K562 (cell line): ENCODE measurements around the gene TMEM205. TPM values are rescaled to one million over a fixed set of nuclear protein-coding genes. Genes with fewer than 3 reads are reported as not detected.

Experiments used
- ATAC-seq: fragments of 200-7000 bp; cut with Tn5 transposase; 3 replicates; pipeline ENCODE4 v1.9.1; 2020; ENCODE audit warnings: moderate library complexity
- BruUV-seq: library from RNA; stranded (reverse); fragments of 400-500 nt; replicated peaks from 2 replicates; lab custom pipeline; 2021; lab: Mats Ljungman, UMichigan
- CTCF ChIA-PET: fragments of 300-600 bp; formaldehyde crosslinking; extraction: SDS; loops from one replicate; lab custom pipeline; 2021; ENCODE audit warnings: low intra/inter-chr PET ratio; lab: Yijun Ruan, JAX
- POLR2A ChIA-PET: fragments of 300-600, 350-650 bp; sonication (Branson Sonifier 250); formaldehyde crosslinking; extraction: SDS; loops from one replicate; lab custom pipeline; 2021; ENCODE audit warnings: antibody characterized with exemption, inconsistent platforms; lab: Yijun Ruan, JAX
- DNase-seq, 4 experiments: peaks; one replicate each; pipeline versions ENCODE4 v3.0.0 to v3.0.0-alpha.2; 2011 to 2018; ENCODE audit warnings: low spot score in 3 of 4, mixed read lengths in 3 of 4; ENCODE audit errors: extremely low read depth in 1 of 4
- FAIRE-seq: peaks from 2 replicates; lab custom pipeline; 2011; peaks lifted over from hg19 to GRCh38; lab: Jason Lieb, UNC
- H2AFZ ChIP-seq: 2 replicates; pipeline ENCODE4 v1.6.0; 2011; ENCODE audit warnings: low read depth, low read length, control low read depth, inconsistent platforms
- H3K27ac ChIP-seq: fragments of 200-600 bp; 3 replicates; pipeline ENCODE4 v1.8.0; 2011; ENCODE audit warnings: low read depth, mild to moderate bottlenecking, control low read depth, inconsistent platforms, low read length, moderate library complexity, mixed read lengths; ENCODE audit errors: extremely low read depth
- H3K27me3 ChIP-seq, 2 experiments: fragments of 300-600 bp in 1 of 2; 2 replicates in 1 of 2; 3 replicates in 1 of 2; pipeline versions ENCODE4 v1.6.0 to v1.8.0; 2011; ENCODE audit warnings: inconsistent platforms in 2 of 2, low read length in 2 of 2, mild to moderate bottlenecking in 1 of 2, mixed read lengths in 1 of 2, moderate library complexity in 1 of 2; ENCODE audit not compliant: control insufficient read depth in 2 of 2, insufficient read depth in 2 of 2
- H3K36me3 ChIP-seq: fragments of 300-600 bp; 3 replicates; pipeline ENCODE4 v1.8.0; 2011; ENCODE audit warnings: mild to moderate bottlenecking, low read length, inconsistent platforms; ENCODE audit not compliant: control insufficient read depth, insufficient read depth
- H3K4me1 ChIP-seq, 2 experiments: fragments of 200-600 bp in 1 of 2; replicated peaks in 1 of 2; 2 replicates in 1 of 2; 3 replicates in 1 of 2; pipeline versions ENCODE4 v1.5.1 to v1.8.0; 2011; ENCODE audit warnings: inconsistent platforms in 2 of 2, low read length in 2 of 2, mild to moderate bottlenecking in 1 of 2, mixed read lengths in 1 of 2, moderate library complexity in 1 of 2; ENCODE audit not compliant: control insufficient read depth in 2 of 2, insufficient read depth in 2 of 2
- H3K4me2 ChIP-seq: 2 replicates; pipeline ENCODE4 v1.6.1; 2011; ENCODE audit warnings: low read length, control low read depth, inconsistent platforms, mixed read lengths; ENCODE audit not compliant: insufficient read depth
- H3K4me3 ChIP-seq: fragments of 200-600 bp; sonication (generic), shearing (Covaris generic); 2 replicates; pipeline ENCODE4 v1.5.1; 2016; ENCODE audit warnings: control low read depth, inconsistent platforms
- H3K79me2 ChIP-seq: fragments of 200-600 bp; 3 replicates; pipeline ENCODE4 v1.8.0; 2011; ENCODE audit warnings: low read length, inconsistent platforms; ENCODE audit not compliant: control insufficient read depth, insufficient read depth
- H3K9ac ChIP-seq, 2 experiments: 2 replicates each; pipeline versions ENCODE4 v1.6.0 to v1.6.1; 2011; ENCODE audit warnings: low read depth in 2 of 2, low read length in 2 of 2, control low read depth in 1 of 2, inconsistent platforms in 1 of 2, mild to moderate bottlenecking in 1 of 2, mixed read lengths in 1 of 2; ENCODE audit not compliant: insufficient read depth in 1 of 2
- H3K9me1 ChIP-seq: one replicate; pipeline ENCODE4 v1.6.0; 2011; ENCODE audit warnings: inconsistent platforms, mild to moderate bottlenecking, low read length, moderate library complexity; ENCODE audit not compliant: control insufficient read depth, insufficient read depth
- H3K9me3 ChIP-seq: replicated peaks from 2 replicates; pipeline ENCODE4 v1.5.1; 2011; ENCODE audit warnings: low read depth, low read length, inconsistent platforms; ENCODE audit not compliant: control insufficient read depth, insufficient read depth
- H4K20me1 ChIP-seq: replicated peaks from 2 replicates; pipeline ENCODE4 v1.6.1; 2011; ENCODE audit warnings: low read length, inconsistent platforms, mixed read lengths; ENCODE audit not compliant: control insufficient read depth, insufficient read depth
- CBX1 ChIP-seq: sonication (generic); IDR thresholded peaks from 2 replicates; pipeline ENCODE4 v1.6.1; 2016; ENCODE audit warnings: antibody characterized with exemption, low read depth, mild to moderate bottlenecking
- CBX3 ChIP-seq, 2 experiments: IDR thresholded peaks; 1 replicate in 1 of 2; 2 replicates in 1 of 2; pipeline ENCODE4 v1.6.1; 2012; ENCODE audit warnings: inconsistent platforms in 2 of 2, low read length in 2 of 2, borderline replicate concordance in 1 of 2, control low read depth in 1 of 2
- CEBPB ChIP-seq: fragments of 450-650 bp; IDR thresholded peaks from 2 replicates; pipeline ENCODE4 v1.6.1; 2016; ENCODE audit warnings: missing genetic modification characterization, missing compliant biosample characterization
- DDX20 ChIP-seq: fragments of 450-650 bp; IDR thresholded peaks from 2 replicates; pipeline ENCODE4 v1.6.1; 2016; ENCODE audit warnings: missing genetic modification characterization, low read depth, mild to moderate bottlenecking, missing compliant biosample characterization, moderate library complexity
- LARP7 ChIP-seq: fragments of 450-650 bp; IDR thresholded peaks from 2 replicates; pipeline ENCODE4 v1.6.1; 2016
- OTX1 ChIP-seq: fragments of 450-650 bp; formaldehyde crosslinking; IDR thresholded peaks from 2 replicates; pipeline ENCODE4 v1.4.0; 2022; ENCODE audit warnings: mild to moderate bottlenecking
- PHB ChIP-seq: fragments of 250-450 bp; sonication (Bioruptor Pico); IDR thresholded peaks from 2 replicates; pipeline ENCODE4 v1.5.0; 2021
- POLR2AphosphoS5 ChIP-seq: IDR thresholded peaks from 2 replicates; pipeline ENCODE4 v1.6.1; 2011; ENCODE audit warnings: mild to moderate bottlenecking, low read depth, low read length, moderate library complexity; ENCODE audit not compliant: control insufficient read depth, insufficient read depth
- ZNF133 ChIP-seq: fragments of 250-450 bp; sonication (Bioruptor Pico); IDR thresholded peaks from 2 replicates; pipeline ENCODE4 v1.4.0; 2020; ENCODE audit warnings: mild to moderate bottlenecking
- ZNF224 ChIP-seq: sonication (generic); formaldehyde crosslinking; IDR thresholded peaks from 2 replicates; pipeline ENCODE4 v1.8.0; 2022; ENCODE audit warnings: mild to moderate bottlenecking, missing genetic modification reagents
- ZNF764 ChIP-seq: fragments of 250-450 bp; sonication (Bioruptor Pico); IDR thresholded peaks from 2 replicates; pipeline ENCODE4 v1.4.0; 2020; ENCODE audit warnings: low read depth, mild to moderate bottlenecking, moderate library complexity
- WGBS: fragments of 100-300 bp; shearing (Covaris generic); methylation state at CpG from one replicate; pipeline ENCODE4 v1.1.6; 2016; ENCODE audit warnings: low coverage, mixed read lengths; ENCODE audit not compliant: insufficient coverage; ENCODE audit errors: missing lambda C conversion rate; 5-methylcytosine and 5-hydroxymethylcytosine counted together
- in situ Hi-C: fragments of 300-500 bp; cut with MboI; formaldehyde crosslinking; loops from 4 replicates; pipeline ENCODE4 v1.15.0; 2018; ENCODE audit warnings: inconsistent platforms, mixed read lengths
- intact Hi-C: fragments of 100-400 bp; cut with micrococcal nuclease; formaldehyde crosslinking; loops from 2 replicates; pipeline ENCODE4 v1.14.2; 2022
- polyA plus RNA-seq, 8 experiments: library from polyadenylated mRNA; depleted of rRNA in 4 of 8; stranded (reverse) in 5 of 8; unstranded in 3 of 8; fragments of >200 nt; fragmentation: Nextera tagmentation in 2 of 8; fragmentation: Illumina TruSeq in 1 of 8; extraction: Ambion mirVana in 2 of 8; extraction: Trizol in 1 of 8; gene quantifications; 2 replicates each; pipeline versions ENCODE4 v1.2.1 to v1.2.3, GENCODE V29; 2011 to 2014; ENCODE audit warnings: inconsistent platforms in 1 of 8, missing spikeins in 1 of 8
- total RNA-seq, 7 experiments: library from RNA; depleted of rRNA in 6 of 7; stranded (reverse); fragments of >200 nt in 6 of 7; fragmentation: Illumina TruSeq in 2 of 7; extraction: Trizol in 2 of 7; gene quantifications; 2 replicates each; pipeline versions ENCODE4 v1.2.1 to v1.2.3, GENCODE V29; 2011 to 2021; ENCODE audit warnings: low replicate concordance in 1 of 7
- TF ChIP-seq, protein P1 (sequence below): fragments of 450-650 bp; IDR thresholded peaks from 2 replicates; pipeline ENCODE4 v1.6.1; 2016; ENCODE audit warnings: mild to moderate bottlenecking
- TF ChIP-seq, protein P2 (sequence below), 2 experiments: fragments of 450-650 bp; conservative IDR thresholded peaks; 2 replicates each; pipeline ENCODE4 v1.6.1; 2017; ENCODE audit warnings: mild to moderate bottlenecking in 2 of 2, moderate library complexity in 2 of 2
- TF ChIP-seq, protein P3 (sequence below): fragments of 200-400 bp; formaldehyde crosslinking; IDR thresholded peaks from 2 replicates; pipeline ENCODE4 v1.6.1; 2017; ENCODE audit warnings: mild to moderate bottlenecking, low read depth, low read length, moderate library complexity

The TMEM205 gene
- total and polyA plus RNA-seq, 9 of the 15 experiments (the other 6 are each of a cell fraction or from before 2014, with no cell fraction given) = 21.3 to 81.5 (median 44.1) TPM

DNA sequence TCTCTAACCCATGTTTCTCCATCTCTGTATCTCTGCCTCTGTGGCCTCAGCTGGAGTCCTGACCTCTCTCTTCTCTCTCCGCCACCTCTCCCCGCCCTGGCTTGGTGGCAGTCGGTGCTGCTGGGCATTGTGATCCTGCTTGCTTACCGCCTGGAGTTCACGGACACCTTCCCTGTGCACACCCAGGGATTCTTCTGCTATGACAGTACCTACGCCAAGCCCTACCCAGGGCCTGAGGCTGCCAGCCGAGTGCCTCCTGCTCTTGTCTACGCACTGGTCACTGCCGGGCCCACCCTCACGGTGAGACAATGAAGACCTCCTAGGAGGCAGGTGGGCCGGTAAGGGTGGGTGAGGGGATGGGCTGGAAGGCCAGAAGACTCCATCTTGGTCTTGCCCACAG is 13.4 kb upstream of the TMEM205 start:
- H3K9ac ChIP-seq = peak overlapping the region in 1 of 2 experiments; percentile 81; a peak in 2 of 4 replicates
- POLR2A ChIA-PET = interaction anchor here (1.9 kb wide), 1 partner anchor 15 kb away, joined by 11 read pairs; the partner anchor contains the start of gene SWSAP1
- H3K4me3 ChIP-seq = no peak overlapping the region
- no peak overlapping the region for H2AFZ ChIP-seq
- no peaks in the 10 kb centered on the region for H3K27me3 ChIP-seq
- no TSS peak for BruUV-seq
- H3K4me2 ChIP-seq = no peak overlapping the region
- H3K79me2 ChIP-seq = peaks cover 6% of the 10 kb centered on the region; the same call in 1 of the 3 replicates
- in situ Hi-C loops = no loop called here
- no peaks in the 10 kb centered on the region for H3K9me3 ChIP-seq
- WGBS = 79% methylated on average over 10 of the region's 11 CpGs
- H3K9me1 ChIP-seq = peaks cover 4% of the 10 kb centered on the region
- FAIRE-seq (no peak), DNase-seq (no peak), ATAC-seq (no peak)
- no peak overlapping the region for H3K27ac ChIP-seq
- H3K36me3 ChIP-seq = no peaks in the 10 kb centered on the region; the same call in 2 of the 3 replicates
- intact Hi-C loops = no loop called here
- H3K4me1 ChIP-seq = peaks cover 23 to 64% of the 10 kb centered on the region in 2 experiments; a peak in 4 of 5 replicates
- CTCF ChIA-PET = no interaction called here
- no peaks in the 10 kb centered on the region; the same call in 1 of the 2 replicates for H4K20me1 ChIP-seq
- TF ChIP-seq OTX1 (CRISPR knock-in tag) = no peak
- TF ChIP-seq CBX1 = no peak
- no peak for TF ChIP-seq DDX20
- no peak for TF ChIP-seq CEBPB (tag)
- TF ChIP-seq, protein P1, sequence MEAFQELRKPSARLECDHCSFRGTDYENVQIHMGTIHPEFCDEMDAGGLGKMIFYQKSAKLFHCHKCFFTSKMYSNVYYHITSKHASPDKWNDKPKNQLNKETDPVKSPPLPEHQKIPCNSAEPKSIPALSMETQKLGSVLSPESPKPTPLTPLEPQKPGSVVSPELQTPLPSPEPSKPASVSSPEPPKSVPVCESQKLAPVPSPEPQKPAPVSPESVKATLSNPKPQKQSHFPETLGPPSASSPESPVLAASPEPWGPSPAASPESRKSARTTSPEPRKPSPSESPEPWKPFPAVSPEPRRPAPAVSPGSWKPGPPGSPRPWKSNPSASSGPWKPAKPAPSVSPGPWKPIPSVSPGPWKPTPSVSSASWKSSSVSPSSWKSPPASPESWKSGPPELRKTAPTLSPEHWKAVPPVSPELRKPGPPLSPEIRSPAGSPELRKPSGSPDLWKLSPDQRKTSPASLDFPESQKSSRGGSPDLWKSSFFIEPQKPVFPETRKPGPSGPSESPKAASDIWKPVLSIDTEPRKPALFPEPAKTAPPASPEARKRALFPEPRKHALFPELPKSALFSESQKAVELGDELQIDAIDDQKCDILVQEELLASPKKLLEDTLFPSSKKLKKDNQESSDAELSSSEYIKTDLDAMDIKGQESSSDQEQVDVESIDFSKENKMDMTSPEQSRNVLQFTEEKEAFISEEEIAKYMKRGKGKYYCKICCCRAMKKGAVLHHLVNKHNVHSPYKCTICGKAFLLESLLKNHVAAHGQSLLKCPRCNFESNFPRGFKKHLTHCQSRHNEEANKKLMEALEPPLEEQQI = no peak
- TF ChIP-seq, protein P2, sequence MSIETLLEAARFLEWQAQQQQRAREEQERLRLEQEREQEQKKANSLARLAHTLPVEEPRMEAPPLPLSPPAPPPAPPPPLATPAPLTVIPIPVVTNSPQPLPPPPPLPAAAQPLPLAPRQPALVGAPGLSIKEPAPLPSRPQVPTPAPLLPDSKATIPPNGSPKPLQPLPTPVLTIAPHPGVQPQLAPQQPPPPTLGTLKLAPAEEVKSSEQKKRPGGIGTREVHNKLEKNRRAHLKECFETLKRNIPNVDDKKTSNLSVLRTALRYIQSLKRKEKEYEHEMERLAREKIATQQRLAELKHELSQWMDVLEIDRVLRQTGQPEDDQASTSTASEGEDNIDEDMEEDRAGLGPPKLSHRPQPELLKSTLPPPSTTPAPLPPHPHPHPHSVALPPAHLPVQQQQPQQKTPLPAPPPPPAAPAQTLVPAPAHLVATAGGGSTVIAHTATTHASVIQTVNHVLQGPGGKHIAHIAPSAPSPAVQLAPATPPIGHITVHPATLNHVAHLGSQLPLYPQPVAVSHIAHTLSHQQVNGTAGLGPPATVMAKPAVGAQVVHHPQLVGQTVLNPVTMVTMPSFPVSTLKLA (conservative IDR thresholded peaks at IDR 0.05) = no peak
- no peak for TF ChIP-seq ZNF133
- no peak for TF ChIP-seq POLR2AphosphoS5
- no peak for TF ChIP-seq PHB (CRISPR knock-in tag)
- TF ChIP-seq CBX3 (IDR thresholded peaks at IDR 0.05; ENCODE audit: borderline replicate concordance in 1 of 2, low read length in 2 of 2) = no peak
- TF ChIP-seq, protein P3, sequence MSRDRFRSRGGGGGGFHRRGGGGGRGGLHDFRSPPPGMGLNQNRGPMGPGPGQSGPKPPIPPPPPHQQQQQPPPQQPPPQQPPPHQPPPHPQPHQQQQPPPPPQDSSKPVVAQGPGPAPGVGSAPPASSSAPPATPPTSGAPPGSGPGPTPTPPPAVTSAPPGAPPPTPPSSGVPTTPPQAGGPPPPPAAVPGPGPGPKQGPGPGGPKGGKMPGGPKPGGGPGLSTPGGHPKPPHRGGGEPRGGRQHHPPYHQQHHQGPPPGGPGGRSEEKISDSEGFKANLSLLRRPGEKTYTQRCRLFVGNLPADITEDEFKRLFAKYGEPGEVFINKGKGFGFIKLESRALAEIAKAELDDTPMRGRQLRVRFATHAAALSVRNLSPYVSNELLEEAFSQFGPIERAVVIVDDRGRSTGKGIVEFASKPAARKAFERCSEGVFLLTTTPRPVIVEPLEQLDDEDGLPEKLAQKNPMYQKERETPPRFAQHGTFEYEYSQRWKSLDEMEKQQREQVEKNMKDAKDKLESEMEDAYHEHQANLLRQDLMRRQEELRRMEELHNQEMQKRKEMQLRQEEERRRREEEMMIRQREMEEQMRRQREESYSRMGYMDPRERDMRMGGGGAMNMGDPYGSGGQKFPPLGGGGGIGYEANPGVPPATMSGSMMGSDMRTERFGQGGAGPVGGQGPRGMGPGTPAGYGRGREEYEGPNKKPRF = no peak
- TF ChIP-seq LARP7 = no peak
- no peak for TF ChIP-seq ZNF224 (CRISPR knock-in tag)
- no peak for TF ChIP-seq ZNF764
- TF ChIP-seq, all 486 proteins: peak for 0
